NCI-H2107 treated with DMSO at 0.1 percent for 48 hours (cell line): Measurements from ENCODE around the gene TMED7.

Experiments
- DNase-seq: peaks from one replicate; lab custom pipeline; 2025; ENCODE audit not compliant: unreplicated experiment; lab: John Stamatoyannopoulos, UW

The TMED7 gene

DNA sequence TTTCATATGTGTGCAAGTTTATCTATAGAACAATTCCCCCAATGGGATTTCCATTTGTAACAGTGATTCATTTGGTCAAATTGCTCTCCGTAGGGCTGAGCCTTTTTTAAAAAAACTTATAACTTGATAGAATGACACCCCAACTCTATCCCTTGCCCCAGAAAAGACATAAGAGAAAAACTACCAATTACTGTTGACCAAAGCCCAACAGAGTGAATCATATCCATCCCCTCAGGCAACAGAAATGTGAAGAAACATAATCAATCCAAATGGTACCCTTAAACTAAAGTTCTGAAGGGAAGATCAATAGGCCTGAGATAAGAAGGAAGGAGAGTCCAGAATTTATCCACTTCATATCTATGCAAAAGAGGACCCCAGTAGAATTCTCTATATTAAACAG lies 41.3 kb downstream of the TMED7 start:
- no peak for DNase-seq

DNA sequence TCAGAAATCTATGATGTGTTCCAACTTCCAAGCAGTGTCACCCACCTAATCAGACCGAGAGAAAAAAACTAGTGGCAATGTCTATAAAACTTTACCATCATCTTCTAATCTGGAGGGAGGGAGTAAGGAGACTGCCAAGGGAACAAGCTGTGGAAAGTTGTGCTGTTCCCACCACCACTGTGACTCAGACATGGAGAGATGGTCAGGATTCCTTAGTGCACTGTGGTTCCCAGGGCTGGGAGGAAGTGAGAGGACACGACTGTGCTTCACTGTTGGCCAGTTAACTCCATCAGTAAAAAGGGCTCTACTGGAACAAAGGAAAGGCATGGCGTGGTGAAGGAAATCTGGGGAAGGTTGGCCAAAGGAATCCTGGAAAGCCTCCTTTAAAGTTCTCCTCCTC lies 42.4 kb downstream of the TMED7 start:
- DNase-seq: no peak

DNA sequence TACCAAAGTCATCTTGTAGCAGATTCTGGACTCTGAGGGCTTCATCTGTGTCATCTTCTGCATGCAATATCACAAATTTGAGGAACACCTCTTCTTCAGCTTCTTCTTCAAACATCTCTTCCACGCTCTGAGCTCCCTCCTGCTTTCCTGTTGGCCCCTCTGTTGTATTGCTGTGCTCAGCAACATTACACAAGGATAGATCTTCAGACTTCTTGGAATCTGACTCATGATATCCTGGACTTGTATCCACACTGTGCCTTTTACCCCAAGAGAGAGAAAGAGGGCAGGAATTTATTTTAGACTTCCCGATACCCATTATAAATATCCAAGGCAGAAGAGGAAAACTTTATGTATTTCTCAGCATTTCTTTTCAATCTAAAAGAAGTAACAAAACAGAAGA lies 44.9 kb downstream of the TMED7 start:
- DNase-seq: no peak

DNA sequence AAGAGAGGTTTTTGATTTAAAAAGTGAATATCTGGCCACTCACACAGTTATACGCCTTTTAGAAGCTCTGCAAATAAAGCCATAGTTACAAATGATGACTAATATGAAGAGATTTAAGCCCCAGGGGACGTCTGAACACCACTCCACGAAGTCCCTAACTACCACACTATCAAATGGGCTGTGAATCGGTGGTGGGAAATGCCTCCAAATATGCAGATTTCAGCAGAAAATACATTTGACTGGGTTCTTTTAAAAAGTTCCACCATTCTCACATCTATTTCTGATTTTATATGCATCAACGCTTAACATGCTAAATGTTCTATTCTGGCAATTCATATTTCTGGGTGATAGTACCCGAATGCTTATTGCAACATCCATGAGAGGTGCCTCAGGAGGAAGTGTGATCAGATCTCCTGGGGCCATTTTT lies 46.1 kb downstream of the TMED7 start:
- DNase-seq: no peak

DNA sequence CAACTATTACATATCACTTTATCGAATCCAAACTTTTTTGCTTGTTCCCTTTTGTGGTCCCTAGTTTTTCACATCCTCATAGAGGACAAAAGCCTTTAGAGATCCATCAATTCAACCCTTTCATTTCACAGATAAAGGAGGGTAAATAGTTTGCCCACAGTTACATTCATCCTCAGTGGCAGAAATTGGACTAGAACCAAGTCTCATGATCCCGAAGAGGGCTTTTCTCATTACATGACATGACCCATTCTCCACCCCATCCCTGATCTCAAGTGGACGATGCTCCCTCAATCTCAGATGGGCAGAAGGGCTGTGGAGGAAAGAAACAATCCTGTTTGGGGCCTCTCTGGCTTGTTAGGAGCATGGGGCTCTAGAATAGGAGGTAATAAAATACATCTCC lies 46.6 kb downstream of the TMED7 start:
- DNase-seq: no peak

DNA sequence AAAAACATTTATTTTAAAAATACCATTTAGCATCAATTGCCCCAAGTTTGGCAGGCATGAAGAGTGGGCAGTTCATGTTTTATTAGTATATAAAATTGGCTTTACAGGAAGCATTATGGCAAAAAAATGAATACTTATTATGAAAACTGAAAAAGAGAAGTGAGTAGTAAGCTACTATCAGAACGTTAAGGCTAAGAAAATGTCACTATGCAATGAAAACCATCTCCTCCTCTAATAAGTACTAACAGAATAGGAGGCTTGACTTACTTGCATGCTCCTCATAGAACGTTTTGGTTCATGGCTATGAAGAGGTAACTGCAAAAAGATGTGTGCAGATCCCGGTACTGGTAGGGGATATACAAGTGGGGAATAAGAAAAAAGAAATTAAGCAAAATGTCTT lies 47.2 kb downstream of the TMED7 start:
- no peak for DNase-seq

DNA sequence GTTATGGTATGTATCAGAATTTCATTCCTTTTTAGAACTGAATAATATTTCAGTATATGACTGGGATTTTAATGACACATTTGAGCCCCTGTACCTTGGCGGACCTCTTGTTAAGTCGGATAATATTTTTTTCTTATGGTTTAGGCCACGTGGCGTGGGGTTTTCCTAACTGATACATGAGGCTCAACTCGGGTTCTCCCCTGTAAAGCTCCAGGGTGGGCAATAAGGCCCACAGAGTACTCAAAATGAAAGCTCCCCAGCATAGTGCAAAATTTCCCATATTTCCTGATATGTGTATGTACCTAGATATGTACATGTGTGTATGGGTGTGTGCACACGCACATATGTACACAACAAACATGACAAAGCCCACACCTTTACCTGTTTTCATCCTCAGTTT lies 48.1 kb downstream of the TMED7 start:
- no peak for DNase-seq

DNA sequence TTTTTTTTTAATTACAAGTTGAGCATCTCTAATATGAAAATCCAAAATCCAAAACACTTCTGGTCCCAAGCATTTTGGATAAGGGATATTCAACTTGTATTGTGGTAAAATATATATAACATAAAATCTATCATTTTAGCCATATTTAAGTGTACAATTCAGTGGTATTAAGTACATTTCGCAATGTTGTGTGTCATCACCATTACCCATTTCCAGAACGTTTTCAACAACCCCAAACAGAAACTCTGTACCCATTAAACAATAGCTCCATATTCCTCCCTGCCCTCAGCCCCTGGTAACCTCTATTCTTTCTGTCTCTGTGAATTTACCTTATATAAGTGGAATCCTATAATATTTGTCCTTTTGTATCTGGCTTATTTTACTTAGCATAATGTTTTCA lies 48.5 kb downstream of the TMED7 start:
- DNase-seq: no peak

DNA sequence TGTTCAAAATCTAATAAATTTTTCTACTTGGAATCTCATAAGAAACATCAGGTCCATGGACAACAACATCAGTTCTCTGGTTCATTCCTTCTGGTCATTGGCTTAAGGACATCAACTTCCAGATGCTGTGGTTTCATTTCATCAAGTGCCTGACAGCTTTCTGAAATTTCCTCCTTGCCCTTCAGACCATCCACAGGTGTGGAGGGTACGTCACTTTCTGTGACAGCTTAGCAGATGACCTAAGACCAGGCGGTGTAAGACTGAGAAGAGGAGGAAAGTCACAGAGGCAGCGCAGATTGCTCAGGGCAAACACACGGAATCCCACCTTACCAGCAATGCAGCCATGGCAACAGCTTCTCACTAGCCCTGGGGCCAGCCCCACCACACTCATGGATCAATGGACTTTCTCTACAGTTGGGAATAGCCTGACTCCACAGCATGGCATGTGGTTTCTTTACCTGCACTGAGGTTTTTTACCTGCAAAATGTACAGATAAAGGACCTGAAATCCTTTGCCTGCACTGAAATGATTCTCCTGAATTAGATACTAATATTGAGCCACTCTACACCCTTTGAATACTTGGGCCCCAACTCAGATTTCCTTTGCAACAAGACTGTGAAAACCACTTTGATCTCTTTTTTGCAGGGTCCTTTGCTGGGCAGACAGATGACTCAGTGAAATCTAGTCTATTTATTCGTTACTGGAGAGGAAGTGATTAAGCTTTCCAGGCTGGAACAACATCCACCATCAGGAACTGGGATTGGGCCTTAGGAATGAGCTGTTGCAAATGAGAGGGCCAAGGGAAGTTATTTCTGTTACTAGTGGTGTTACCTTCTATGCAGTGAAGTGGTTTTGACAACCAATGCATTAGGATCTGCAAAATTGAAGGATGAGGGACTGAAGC lies 50.4 kb downstream of the TMED7 start:
- DNase-seq: no peak

DNA sequence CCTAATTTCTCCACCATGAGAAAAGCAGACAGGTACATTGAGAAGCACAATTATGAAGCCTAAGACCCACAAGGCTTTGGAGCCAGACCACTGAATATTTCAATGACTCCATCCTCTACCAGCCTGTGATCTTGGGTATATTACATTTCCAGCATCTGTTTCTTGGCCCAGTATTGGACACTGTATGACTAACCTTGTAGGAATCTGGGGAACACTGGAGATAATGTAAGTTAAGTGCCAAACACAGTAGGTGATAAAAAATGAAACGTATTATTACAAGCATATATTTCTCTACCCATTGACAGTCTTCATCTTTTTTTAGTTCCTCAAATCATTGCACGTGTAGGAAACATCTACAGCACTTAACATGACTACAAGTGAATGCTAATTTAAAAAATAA lies 52.7 kb downstream of the TMED7 start:
- no peak for DNase-seq

DNA sequence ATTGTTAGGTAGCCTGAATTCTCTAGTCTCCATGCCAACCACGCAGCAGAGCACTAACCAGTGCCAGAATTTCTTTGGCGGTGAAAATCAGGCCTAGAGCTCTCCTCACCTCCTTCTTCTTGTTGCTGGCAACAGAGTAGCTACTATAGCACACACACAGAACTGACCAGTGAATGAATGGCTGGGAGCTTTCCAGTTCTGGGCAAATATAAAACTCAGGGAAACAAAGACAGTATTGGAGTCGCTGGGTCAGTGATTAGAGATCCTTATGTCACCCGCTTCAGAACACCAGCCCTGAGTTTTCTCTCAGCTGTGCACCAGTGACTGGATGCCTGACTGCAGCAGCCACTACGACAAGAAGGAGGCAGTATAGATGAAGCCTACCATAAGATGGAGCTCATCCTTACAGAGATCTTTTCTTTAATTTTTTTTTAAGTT lies 54.4 kb downstream of the TMED7 start:
- no peak for DNase-seq

DNA sequence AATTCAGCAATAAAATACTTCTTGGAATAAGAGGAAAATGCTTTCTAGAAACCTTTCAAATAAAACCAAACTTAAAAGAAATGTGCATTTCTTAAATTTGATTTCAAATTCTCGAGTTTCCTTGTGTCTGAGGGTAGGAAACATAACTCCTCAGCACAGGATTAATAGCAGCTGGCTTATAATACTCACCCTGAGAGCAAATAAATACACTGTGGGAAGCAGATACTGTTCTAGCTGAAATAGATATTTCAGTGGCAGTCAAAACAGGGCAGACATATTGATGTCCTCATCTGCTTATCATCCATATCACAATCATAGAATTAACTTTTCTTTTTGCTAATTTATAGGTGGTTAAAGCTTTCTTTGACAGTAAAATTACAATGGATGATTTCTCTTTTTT lies 57.2 kb downstream of the TMED7 start:
- no peak for DNase-seq

DNA sequence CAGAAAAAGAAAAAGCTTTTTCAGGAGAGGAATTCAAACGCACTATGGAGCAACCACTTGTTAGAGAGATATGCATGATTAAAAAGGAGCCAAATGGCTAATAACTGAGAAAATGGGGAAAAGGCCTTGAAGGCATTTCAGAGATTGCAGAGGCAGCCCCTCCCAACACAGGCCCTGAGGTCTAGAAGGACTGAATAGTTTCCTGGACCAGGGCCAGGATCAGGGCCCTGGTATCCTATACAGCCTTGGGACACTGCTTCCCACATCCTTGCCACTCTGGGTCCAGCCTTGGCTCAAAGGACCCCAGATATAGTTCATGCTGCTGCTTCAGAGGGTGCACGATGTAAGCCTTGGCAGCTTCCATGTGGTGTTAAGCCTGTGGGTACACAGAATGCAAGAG lies 60.6 kb downstream of the TMED7 start:
- DNase-seq: no peak
